ENCODE measurements around the gene LYSMD4.

LYSMD4 gene

DNA sequence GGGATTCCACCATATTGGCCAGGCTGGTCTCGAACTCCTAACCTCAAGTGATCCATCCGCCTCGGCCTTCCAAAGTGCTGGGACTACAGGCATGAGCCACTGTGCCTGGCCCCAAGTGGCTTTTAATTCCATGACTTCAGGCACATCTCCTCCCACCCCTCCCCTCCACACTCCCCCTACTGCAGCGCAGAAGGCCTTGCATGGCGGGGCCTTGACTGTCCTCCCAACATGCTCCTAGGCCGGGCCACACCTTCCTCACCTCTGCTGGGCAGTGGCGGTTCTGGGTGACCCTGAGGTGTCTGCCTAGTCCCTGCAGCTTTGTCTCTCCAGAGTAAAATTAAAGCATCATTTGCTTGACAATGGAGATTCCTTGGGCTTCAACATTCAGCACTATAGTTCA, 6.9 kb downstream of the LYSMD4 start:
- in situ Hi-C loops (cut with MboI; ENCODE audit: low pct_unique_long_range_greater_than_20kb, low sequenced_read_pairs, unreplicated experiment) = no loop called here
- DNase-seq (ENCODE audit: low spot score) = no peak
- TF ChIP-seq, protein P1, sequence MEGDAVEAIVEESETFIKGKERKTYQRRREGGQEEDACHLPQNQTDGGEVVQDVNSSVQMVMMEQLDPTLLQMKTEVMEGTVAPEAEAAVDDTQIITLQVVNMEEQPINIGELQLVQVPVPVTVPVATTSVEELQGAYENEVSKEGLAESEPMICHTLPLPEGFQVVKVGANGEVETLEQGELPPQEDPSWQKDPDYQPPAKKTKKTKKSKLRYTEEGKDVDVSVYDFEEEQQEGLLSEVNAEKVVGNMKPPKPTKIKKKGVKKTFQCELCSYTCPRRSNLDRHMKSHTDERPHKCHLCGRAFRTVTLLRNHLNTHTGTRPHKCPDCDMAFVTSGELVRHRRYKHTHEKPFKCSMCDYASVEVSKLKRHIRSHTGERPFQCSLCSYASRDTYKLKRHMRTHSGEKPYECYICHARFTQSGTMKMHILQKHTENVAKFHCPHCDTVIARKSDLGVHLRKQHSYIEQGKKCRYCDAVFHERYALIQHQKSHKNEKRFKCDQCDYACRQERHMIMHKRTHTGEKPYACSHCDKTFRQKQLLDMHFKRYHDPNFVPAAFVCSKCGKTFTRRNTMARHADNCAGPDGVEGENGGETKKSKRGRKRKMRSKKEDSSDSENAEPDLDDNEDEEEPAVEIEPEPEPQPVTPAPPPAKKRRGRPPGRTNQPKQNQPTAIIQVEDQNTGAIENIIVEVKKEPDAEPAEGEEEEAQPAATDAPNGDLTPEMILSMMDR (IDR thresholded peaks at IDR 0.05; ENCODE audit: extremely low read depth, insufficient read depth, missing control alignments) = no peak

DNA sequence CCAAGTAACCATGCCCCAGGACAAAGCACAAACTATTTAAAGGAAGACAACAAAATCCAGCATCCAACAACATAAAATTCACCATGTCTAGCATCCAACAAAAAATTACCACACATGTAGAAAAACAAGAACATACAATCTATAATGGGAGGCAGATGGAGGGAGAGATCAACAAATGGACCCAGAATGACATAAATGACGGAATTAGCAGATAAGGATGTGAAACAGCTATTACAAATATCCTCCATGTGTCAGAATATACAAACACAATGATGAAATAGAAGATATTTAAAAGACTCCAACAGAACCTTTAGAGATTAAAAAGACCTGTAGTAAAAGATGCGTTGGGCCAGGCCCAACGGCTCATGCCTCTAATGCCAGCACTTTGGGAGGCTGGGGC, 10.8 kb downstream of the LYSMD4 start:
- in situ Hi-C loops (cut with MboI; ENCODE audit: low pct_unique_long_range_greater_than_20kb, low sequenced_read_pairs, unreplicated experiment) = loop anchor here (25.0 kb wide), 1 partner anchor 435 kb away; no protein-coding TSS in a partner anchor

DNA sequence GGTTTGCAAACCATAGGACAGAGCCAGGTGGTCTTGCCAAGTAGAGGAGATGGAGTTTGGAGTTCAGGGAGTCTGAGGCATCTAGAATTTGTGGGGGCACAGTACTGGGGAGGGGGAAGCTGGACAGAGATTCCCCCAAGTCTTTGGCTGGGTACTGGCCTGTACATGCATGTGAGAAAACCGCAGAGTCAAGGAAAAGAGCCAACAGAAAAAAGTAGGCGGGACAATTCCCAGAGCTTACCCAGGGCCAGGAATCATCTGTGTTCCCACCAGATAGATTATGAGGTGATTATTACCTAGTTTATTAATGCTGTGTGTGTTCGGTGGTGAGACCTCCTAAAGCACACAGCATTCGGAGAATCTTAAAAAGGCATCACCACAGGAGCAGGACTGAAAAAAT, 11.3 kb downstream of the LYSMD4 start:
- TF ChIP-seq, protein P1 (IDR thresholded peaks at IDR 0.05; ENCODE audit: extremely low read depth, insufficient read depth, missing control alignments) = no peak
- DNase-seq (ENCODE audit: low spot score) = no peak
- in situ Hi-C loops (cut with MboI; ENCODE audit: low pct_unique_long_range_greater_than_20kb, low sequenced_read_pairs, unreplicated experiment) = loop anchor here (25.0 kb wide), 1 partner anchor 435 kb away; no protein-coding TSS in a partner anchor

More for the DNA sequence above, 10.8 kb downstream of the LYSMD4 start:
- TF ChIP-seq, protein P1 (IDR thresholded peaks at IDR 0.05; ENCODE audit: extremely low read depth, insufficient read depth, missing control alignments) = no peak
- DNase-seq (ENCODE audit: low spot score) = no peak

DNA sequence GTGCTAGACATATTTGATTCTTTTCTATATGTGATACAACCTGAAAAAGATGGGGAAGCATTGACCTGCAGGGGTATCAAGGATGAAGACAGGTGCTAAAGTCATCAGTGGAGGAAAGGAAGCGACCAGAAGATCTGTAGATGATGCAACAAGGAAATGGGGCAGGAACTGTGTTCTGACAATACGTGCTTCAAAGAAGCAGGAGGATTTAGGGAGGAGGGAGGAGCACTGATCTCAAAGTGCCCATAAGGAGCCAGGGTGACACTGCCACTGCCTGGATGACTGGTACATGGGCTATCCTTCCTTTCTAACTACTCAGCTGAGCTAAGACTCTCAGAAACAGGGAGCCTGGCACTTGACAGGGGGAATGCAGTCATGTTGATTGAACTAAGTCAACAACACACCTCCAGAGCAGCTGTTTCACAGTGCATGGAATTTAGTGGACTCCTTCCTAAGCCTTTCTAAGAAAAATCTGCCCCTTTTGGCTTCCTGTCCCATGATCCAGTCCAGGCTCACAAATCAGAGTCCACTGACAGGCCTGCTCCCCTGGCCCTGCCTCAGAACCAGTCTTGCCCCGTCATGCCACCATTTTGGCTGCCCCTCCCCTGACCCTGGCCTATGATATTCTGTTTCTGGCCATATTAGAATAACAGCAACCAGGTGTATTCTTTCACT, 12.0 kb downstream of the LYSMD4 start:
- in situ Hi-C loops (cut with MboI; ENCODE audit: low pct_unique_long_range_greater_than_20kb, low sequenced_read_pairs, unreplicated experiment) = loop anchor here (25.0 kb wide), 1 partner anchor 434 kb away; no protein-coding TSS in a partner anchor
- TF ChIP-seq, protein P1 (IDR thresholded peaks at IDR 0.05; ENCODE audit: extremely low read depth, insufficient read depth, missing control alignments) = no peak
- DNase-seq (ENCODE audit: low spot score) = no peak

DNA sequence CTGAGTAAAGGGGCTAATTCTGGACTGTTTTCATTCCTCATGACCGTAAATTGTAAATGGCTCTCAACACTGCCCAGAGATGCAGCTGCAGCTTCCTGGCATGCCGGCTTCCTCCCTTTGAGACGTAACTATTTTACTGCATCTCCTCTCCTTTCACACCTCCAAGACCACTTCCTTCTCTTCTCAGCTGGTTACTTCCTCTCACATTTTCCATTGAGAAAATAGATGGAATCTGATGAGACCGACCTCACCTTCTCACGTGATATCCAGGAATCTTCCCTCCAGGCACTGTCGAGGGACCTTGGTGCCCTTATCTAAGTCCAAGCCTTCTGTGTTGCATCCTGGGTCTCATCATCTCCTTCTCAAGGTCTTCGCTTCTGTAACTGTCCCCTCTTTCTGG, 12.7 kb downstream of the LYSMD4 start:
- TF ChIP-seq, protein P1 (IDR thresholded peaks at IDR 0.05; ENCODE audit: extremely low read depth, insufficient read depth, missing control alignments) = no peak
- in situ Hi-C loops (cut with MboI; ENCODE audit: low pct_unique_long_range_greater_than_20kb, low sequenced_read_pairs, unreplicated experiment) = loop anchor here (25.0 kb wide), 1 partner anchor 433 kb away; no protein-coding TSS in a partner anchor
- no peak for DNase-seq (ENCODE audit: low spot score)

DNA sequence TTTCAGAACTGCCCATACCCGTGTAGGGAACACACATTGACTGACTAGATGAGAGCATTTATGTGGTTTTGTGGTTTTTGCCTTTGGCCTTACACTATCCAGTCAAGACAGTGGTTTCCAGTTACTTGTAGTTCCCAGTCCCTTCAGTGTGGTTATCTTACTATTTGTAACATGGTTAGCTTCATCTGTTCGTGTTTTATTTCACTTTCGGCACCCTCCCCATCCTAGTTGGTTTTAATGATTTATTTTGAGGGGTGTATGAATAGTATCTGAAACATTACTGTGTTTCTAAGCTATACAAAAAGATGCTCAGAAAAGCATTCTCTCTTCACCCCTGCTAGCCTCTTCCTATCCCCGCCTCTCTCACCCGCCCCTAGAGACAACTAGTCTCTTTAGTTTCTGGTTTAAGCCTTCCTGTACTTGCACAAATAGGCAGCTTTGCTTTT, 14.1 kb downstream of the LYSMD4 start:
- TF ChIP-seq, protein P1 (IDR thresholded peaks at IDR 0.05; ENCODE audit: extremely low read depth, insufficient read depth, missing control alignments) = no peak
- DNase-seq (ENCODE audit: low spot score) = peak; percentile 79
- in situ Hi-C loops (cut with MboI; ENCODE audit: low pct_unique_long_range_greater_than_20kb, low sequenced_read_pairs, unreplicated experiment) = loop anchor here (25.0 kb wide), 1 partner anchor 432 kb away; no protein-coding TSS in a partner anchor
